CD4-positive, alpha-beta T cell treated with Interleukin-10 for 1 hour (primary cell): ENCODE data around the gene NLRP9.
A peak's percentile ranks its signal among the peaks of the same experiment; 100 is the strongest.

Experiments
- DNase-seq: peaks from one replicate; pipeline ENCODE4 v3.0.0-alpha.2; 2020

Gene NLRP9

GRCh38 chr19:55703790-55704215 is 34.4 kb downstream of the NLRP9 start:
- peak; percentile 37 for DNase-seq

DNA sequence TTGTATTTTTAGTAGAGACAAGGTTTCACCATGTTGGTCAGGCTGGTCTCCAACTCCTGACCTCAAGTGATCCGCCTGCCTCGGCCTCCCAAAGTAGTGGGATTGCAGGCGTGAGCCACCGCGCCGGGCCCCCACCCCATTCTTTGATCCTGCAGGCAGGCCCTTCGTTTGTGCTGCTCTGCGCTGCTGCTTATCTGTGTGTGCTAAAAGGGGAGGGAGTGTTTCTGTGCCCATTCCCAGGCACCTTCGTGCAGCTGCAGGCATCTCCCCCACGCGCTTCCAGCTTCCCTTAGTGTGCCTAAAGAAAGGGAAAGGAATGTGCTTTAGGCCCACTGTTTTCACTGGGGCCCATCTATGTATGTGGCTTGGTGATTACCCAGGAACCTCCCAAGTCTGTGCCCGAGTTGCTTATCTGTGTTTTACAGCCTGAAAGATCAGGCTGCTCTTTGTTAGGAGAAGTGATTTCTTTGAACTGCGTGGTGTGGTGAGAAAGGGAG is 36.0 kb downstream of the NLRP9 start:
- no peak for DNase-seq

GRCh38 chr19:55700813-55701212 is 37.4 kb downstream of the NLRP9 start:
- DNase-seq, result no peak

GRCh38 chr19:55699221-55699620 is 39.0 kb downstream of the NLRP9 start:
- DNase-seq, result no peak

- no peak for DNase-seq
Observed at GRCh38 chr19:55698256-55698655, 39.9 kb downstream of the NLRP9 start.

- DNase-seq, result no peak
Observed at GRCh38 chr19:55697698-55698097, 40.5 kb downstream of the NLRP9 start.

DNA sequence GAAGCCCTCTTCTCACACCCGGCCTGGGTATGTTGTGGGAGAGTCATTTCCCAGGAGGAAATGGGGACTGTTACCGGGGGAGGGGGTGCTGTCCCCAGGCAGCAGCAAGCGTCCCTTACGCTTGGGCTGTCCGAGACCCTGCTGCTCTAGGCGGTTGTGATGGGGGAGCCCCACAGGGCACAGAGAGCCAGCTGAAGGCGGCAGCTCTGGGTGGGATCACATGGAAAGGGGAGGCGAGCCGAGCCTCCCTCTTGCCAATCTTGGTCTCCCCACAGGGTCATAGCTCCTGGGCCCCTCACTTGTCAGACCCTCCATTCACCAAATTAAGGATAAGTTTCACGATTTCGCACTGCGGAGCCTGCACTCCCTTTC is 41.1 kb downstream of the NLRP9 start:
- DNase-seq, result no peak

- no peak for DNase-seq
Observed at GRCh38 chr19:55696301-55697068, 41.7 kb downstream of the NLRP9 start.

- no peak for DNase-seq
Observed at GRCh38 chr19:55695511-55696290, 42.5 kb downstream of the NLRP9 start.

DNA sequence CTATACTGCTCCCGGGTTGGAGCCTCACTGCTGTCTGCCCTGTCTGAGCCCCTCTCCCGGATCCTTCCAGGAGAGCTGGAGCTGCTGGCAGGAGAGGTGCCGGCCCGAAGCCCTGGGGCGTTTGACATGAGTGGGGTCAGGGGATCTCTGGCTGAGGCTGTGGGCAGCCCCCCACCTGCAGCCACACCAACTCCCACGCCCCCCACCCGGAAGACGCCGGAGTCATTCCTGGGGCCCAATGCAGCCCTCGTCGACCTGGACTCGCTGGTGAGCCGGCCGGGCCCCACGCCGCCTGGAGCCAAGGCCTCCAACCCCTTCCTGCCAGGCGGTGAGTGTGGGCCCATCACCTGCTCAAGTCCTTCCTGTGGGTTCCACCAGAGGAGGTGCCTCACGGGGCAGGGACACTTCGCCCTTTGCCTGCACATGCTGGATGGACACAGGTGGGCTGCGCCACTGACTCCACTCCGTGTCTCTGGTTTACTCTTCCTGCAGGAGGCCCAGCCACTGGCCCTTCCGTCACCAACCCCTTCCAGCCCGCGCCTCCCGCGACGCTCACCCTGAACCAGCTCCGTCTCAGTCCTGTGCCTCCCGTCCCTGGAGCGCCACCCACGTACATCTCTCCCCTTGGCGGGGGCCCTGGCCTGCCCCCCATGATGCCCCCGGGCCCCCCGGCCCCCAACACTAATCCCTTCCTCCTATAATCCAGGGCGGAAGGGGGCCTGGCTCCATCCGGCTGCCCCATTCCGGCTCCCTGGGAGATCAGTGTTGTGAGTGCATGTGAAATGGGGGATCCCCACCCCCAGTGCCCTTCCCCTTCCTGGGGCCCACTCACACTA is 43.3 kb downstream of the NLRP9 start:
- no peak for DNase-seq

GRCh38 chr19:55694241-55694655 is 44.0 kb downstream of the NLRP9 start:
- no peak for DNase-seq

GRCh38 chr19:55693336-55693974 is 44.7 kb downstream of the NLRP9 start:
- DNase-seq, result no peak

DNA sequence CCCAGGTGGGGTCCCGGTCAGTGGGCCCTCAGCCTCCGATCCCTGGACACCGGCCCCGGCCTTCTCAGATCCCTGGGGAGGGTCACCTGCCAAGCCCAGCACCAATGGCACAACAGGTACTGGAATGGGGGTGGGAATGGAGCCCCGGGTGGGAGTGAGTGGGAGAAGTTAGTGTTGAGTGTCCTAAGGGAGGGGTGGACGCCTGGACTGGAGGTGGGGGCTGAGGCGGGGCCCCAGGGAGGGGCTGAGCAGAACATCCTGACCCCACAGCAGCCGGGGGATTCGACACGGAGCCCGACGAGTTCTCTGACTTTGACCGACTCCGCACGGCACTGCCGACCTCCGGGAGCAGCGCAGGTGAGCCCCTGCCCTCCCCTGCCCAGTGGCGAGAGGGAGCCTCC is 45.5 kb downstream of the NLRP9 start:
- DNase-seq, result no peak

GRCh38 chr19:55691561-55692481 is 46.4 kb downstream of the NLRP9 start:
- DNase-seq, result no peak

DNA sequence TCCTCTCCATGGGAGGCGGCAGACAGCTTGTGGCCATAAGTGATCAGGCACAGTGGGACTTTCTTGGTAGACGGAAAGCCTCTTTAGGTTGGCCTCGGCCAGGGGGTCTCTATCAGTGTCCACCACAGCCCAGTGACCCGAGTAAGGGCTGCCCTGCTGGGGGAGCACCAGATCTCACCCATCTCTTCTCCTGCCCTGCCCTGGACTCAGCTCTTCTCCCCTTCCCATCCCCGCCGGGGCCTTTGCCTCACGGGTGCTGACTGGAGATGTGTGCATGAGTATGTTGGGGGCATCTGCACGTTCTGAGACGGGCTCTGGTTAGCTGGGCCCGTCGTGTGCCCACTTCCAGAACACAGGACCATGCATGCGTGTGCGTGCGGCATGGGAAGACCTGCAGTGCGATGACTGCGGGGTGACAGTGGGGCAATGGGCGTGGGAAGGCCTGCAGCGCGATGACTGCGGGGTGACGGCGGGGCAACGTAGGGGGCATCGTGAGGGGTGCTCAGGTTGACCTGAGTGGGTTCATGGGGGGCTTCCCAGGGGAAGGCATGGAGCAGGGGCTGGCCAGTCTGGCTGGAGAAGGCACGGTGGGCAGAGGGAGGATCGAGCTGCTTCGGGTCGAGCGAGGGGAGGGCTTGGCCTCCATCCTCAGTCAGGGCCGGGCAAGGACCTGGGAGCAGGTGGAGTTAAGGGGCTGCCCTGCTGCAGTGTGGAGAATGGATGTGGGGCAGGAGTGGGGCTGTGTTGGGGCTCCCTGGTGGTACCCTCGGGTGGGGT is 47.2 kb downstream of the NLRP9 start:
- DNase-seq, result no peak

GRCh38 chr19:55690109-55690768 is 48.0 kb downstream of the NLRP9 start:
- DNase-seq, result no peak

GRCh38 chr19:55689411-55690108 is 48.6 kb downstream of the NLRP9 start:
- no peak for DNase-seq

GRCh38 chr19:55688422-55689218 is 49.6 kb downstream of the NLRP9 start:
- DNase-seq, result no peak
